Stimulated activated naive CD4-positive, alpha-beta T cell (primary cell): ENCODE results near the gene FOXA1.
"Not testable (repeated sequence)": the region's sequence is repeated elsewhere in the genome, so short reads cannot be mapped to it uniquely, and the experiment has no call there.

Source experiments
- DNase-seq, 6 experiments: peaks; one replicate each; lab custom pipeline; 2025; lab: John Stamatoyannopoulos, UW

Gene FOXA1

DNA sequence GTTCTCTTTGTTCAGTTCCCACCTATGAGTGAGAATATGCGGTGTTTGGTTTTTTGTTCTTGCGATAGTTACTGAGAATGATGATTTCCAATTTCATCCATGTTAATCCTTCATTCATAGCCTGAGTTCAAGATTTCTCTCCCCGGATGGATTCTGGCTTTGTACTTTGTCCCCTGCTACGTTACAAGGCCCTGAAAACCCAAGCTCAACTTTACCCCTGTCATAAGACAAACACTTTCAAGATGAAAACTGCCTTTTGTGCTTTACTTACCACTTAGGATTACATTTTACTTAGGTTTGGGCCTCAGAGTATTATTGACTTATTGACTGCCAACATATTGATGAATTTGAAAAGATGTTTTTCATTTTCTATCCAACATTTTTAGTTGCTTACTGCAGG is 36.3 kb downstream of the FOXA1 start:
- no peak for DNase-seq

GRCh38 chr14:37555596-37555995 is 39.5 kb downstream of the FOXA1 start:
- not testable (repeated sequence) for DNase-seq

GRCh38 chr14:37553935-37554550 is 41.0 kb downstream of the FOXA1 start:
- DNase-seq, result no peak

GRCh38 chr14:37551119-37551518 is 43.9 kb downstream of the FOXA1 start:
- DNase-seq, result no peak

DNA sequence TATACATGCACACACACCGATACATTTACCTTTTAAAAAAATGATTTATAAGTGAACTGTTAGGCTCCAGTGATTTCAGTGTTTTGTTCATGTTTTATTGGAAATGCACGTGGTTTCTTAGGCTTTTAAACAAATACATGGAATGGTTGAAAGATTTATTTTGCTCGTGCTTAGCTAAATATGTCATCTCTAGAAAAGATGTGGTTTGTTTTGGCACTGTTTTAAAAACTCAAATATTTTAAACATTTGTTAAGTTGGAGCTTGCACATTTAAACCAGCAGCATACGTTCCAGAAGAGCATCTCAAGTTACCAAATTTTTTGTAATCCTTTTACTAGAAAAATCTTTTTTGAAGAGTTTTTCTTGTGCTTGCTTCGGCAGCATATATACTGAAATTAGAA is 44.5 kb downstream of the FOXA1 start:
- DNase-seq, result no peak

DNA sequence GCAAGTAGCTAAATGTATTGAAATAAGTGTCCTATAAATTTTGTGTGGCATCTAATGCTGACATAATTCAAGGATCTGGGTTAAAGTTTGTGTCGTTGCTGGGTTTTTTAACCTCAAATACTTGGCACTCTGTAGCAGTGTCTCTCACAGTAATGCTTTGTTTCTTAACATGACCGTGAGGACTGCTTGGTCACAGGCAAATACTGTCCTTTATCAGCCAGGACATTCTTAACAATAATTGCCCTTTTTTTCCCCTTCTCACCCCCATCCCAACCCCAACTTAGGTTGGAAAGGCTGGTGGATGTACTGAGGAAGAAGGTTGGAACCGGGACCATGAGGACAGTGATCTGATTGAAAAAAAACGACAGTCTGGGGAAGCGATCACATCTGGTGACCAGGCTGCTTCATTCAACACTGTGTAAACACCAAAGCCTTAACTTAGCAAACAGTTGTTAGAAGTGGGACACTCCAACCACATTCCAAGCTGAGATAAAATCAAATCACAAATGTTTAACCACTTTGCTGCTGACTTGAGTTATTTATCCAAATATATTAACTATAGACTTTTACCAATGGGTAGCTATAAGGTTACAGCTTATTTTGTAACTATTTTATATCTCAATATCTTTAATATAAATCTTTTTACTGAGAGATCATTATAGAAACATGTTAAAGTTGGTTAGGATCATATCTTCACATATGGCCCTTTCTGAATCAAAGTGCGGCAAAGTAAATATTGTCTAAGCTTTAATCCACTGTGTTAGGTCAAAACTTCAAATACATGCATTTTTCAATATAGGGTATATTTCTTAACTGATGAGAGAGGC is 48.2 kb downstream of the FOXA1 start:
- DNase-seq, result no peak

GRCh38 chr14:37545174-37545573 is 49.9 kb downstream of the FOXA1 start:
- DNase-seq, result no peak

DNA sequence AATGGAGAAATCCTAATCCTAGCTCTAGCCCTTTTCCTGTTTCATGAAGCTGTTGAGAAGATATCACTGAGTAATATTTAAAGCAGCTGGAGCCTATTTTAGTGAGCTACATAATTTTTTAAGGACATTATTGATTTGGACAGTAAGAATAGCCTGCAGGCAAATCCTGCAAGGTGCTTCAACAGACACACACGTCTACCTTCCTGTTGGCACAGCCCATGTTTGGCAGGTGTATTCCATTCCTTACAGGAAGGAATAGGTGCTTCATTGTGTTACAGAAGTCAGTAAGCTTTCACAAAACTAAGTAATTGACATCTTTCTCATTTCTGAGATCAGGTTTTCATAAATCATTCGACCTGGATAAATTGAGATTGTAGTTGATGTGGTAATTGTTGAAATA is 50.6 kb downstream of the FOXA1 start:
- DNase-seq, result no peak

GRCh38 chr14:37539992-37540391 is 55.1 kb downstream of the FOXA1 start:
- DNase-seq, result no peak
